Hepatocyte (in vitro differentiated cells): ENCODE data around the gene ARHGDIG. TPM values are rescaled to one million over a fixed set of nuclear protein-coding genes. Genes with fewer than 3 reads are reported as not detected.

Experiments used
- DNase-seq: peaks from one replicate; pipeline ENCODE4 v3.0.0-alpha.2; 2016; ENCODE audit warnings: low spot score
- H2AFZ ChIP-seq: fragments of 200-600 bp; sonication (generic); 2 replicates; pipeline ENCODE4 v1.6.0; 2016; ENCODE audit warnings: antibody characterized with exemption, mild to moderate bottlenecking
- H3K27ac ChIP-seq: fragments of 200-600 bp; sonication (generic); 2 replicates; pipeline ENCODE4 v1.5.1; 2016; ENCODE audit warnings: mild to moderate bottlenecking
- H3K27me3 ChIP-seq: fragments of 200-600 bp; sonication (generic); 2 replicates; pipeline ENCODE4 v1.6.1; 2016
- H3K36me3 ChIP-seq: fragments of 200-600 bp; sonication (generic); replicated peaks from 2 replicates; pipeline ENCODE4 v1.5.1; 2016; ENCODE audit warnings: low read depth; ENCODE audit not compliant: insufficient read depth
- H3K4me1 ChIP-seq: fragments of 200-600 bp; sonication (generic); 2 replicates; pipeline ENCODE4 v1.5.1; 2016; ENCODE audit warnings: mild to moderate bottlenecking, moderate library complexity; ENCODE audit not compliant: insufficient read depth
- H3K4me2 ChIP-seq: fragments of 200-600 bp; sonication (generic); 2 replicates; pipeline ENCODE4 v1.6.0; 2016
- H3K4me3 ChIP-seq: fragments of 200-600 bp; sonication (generic); 2 replicates; pipeline ENCODE4 v1.5.1; 2016; ENCODE audit warnings: mild to moderate bottlenecking
- H3K79me2 ChIP-seq: fragments of 200-600 bp; sonication (generic); 2 replicates; pipeline ENCODE4 v1.6.0; 2017; ENCODE audit warnings: mild to moderate bottlenecking
- H3K9me2 ChIP-seq: fragments of 200-600 bp; sonication (generic); replicated peaks from 2 replicates; pipeline ENCODE4 v1.6.0; 2017; ENCODE audit warnings: mild to moderate bottlenecking; ENCODE audit not compliant: insufficient read depth
- H3K9me3 ChIP-seq: fragments of 200-600 bp; sonication (generic); 2 replicates; pipeline ENCODE4 v1.5.1; 2016; ENCODE audit warnings: low read depth, mild to moderate bottlenecking
- H4K20me1 ChIP-seq: fragments of 200-600 bp; sonication (generic); 2 replicates; pipeline ENCODE4 v1.6.0; 2016; ENCODE audit warnings: mild to moderate bottlenecking; ENCODE audit not compliant: insufficient read depth, poor library complexity, severe bottlenecking
- EZH2 ChIP-seq: fragments of 200-600 bp; sonication (generic); IDR thresholded peaks from 2 replicates; pipeline ENCODE4 v1.6.1; 2016; ENCODE audit warnings: antibody characterized with exemption, mild to moderate bottlenecking, borderline replicate concordance
- EZH2phosphoT487 ChIP-seq: fragments of 200-600 bp; sonication (generic); IDR thresholded peaks from one replicate; pipeline ENCODE4 v1.6.1; 2018; ENCODE audit warnings: antibody characterized with exemption, mild to moderate bottlenecking, low read depth, moderate library complexity; ENCODE audit not compliant: unreplicated experiment, severe bottlenecking
- WGBS: methylation state at CpG from one replicate; pipeline ENCODE4 v1.1.6; 2016; ENCODE audit warnings: low lambda C conversion rate; ENCODE audit errors: missing lambda C conversion rate; 5-methylcytosine and 5-hydroxymethylcytosine counted together
- polyA plus RNA-seq: library from polyadenylated mRNA; unstranded; fragments of >200 nt; fragmentation: Nextera tagmentation; extraction: Ambion mirVana; gene quantifications from 2 replicates; pipeline ENCODE4 v1.2.1, GENCODE V29; 2016
- total RNA-seq: library from RNA; depleted of rRNA; stranded (reverse); fragments of >200 nt; gene quantifications from 2 replicates; pipeline ENCODE4 v1.2.3, GENCODE V29; 2014
- TF ChIP-seq, protein P1 (sequence below): fragments of 200-600 bp; sonication (generic); IDR thresholded peaks from 2 replicates; pipeline ENCODE4 v1.5.1; 2016; ENCODE audit warnings: antibody characterized with exemption, mild to moderate bottlenecking; ENCODE audit not compliant: poor library complexity

ARHGDIG gene
- total and polyA plus RNA-seq, 2 experiments from 2014 or later: 1.1 TPM; not detected in 1

DNA sequence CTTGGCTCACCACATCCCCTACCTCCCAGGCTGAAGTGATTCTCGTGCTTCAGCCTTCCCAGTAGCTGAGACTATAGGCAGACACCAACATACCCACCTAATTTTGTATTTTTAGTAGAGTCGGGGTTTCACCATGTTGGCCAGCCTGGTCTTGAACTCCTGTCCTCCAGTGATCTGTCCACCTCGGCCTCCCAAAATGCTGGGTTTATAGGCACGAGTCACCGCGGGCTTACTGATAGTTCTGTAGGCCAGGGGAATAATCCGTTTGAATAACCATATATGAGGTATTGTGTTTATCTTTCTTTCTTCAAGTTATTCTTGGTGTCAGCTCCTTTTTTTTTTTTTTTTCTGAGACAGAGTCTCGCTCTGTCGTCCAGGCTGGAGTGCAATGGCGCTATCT lies 38.1 kb upstream of the ARHGDIG start:
- Histone ChIP-seq H2AFZ (no peak overlapping the region), H3K36me3 (no peaks in the 10 kb centered on the region), H3K9me3 (no peaks in the 10 kb centered on the region), H3K4me1 (no peaks in the 10 kb centered on the region), H4K20me1 (peaks cover 4% of the 10 kb centered on the region), H3K27me3 (no peaks in the 10 kb centered on the region), H3K79me2 (peaks cover 86% of the 10 kb centered on the region), H3K4me2 (no peak overlapping the region), H3K27ac (no peak overlapping the region), H3K4me3 (no peak overlapping the region), H3K9me2 (no peaks in the 10 kb centered on the region)
- WGBS: 89% methylated on average over 10 of the region's 10 CpGs
- no peak for DNase-seq
- TF ChIP-seq EZH2phosphoT487: no peak
- TF ChIP-seq, protein P1, sequence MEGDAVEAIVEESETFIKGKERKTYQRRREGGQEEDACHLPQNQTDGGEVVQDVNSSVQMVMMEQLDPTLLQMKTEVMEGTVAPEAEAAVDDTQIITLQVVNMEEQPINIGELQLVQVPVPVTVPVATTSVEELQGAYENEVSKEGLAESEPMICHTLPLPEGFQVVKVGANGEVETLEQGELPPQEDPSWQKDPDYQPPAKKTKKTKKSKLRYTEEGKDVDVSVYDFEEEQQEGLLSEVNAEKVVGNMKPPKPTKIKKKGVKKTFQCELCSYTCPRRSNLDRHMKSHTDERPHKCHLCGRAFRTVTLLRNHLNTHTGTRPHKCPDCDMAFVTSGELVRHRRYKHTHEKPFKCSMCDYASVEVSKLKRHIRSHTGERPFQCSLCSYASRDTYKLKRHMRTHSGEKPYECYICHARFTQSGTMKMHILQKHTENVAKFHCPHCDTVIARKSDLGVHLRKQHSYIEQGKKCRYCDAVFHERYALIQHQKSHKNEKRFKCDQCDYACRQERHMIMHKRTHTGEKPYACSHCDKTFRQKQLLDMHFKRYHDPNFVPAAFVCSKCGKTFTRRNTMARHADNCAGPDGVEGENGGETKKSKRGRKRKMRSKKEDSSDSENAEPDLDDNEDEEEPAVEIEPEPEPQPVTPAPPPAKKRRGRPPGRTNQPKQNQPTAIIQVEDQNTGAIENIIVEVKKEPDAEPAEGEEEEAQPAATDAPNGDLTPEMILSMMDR: no peak
- no peak for TF ChIP-seq EZH2

DNA sequence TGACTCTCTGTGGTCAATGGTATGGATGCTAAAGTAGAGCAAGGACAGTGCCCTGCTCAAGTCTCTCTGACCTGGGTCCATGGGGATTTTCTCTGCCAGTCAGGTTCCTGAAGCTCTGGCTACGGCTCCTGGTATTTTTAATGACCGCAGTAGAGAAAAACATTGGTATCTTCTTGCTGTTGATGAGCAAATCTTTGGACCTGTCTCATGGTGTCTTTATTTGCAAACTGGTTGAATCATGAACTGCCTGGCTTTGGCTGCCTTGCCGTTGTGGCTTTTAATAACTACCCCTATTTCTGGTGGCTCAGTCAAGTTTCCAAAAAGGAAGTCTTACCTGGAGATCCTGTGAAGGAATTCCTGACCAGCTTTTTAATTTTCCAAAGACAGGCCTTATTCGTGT lies 37.0 kb upstream of the ARHGDIG start:
- Histone ChIP-seq H3K4me3 (no peak overlapping the region), H3K4me2 (no peak overlapping the region), H2AFZ (no peak overlapping the region), H3K9me3 (no peaks in the 10 kb centered on the region), H3K27ac (no peak overlapping the region), H3K27me3 (no peaks in the 10 kb centered on the region), H3K4me1 (no peaks in the 10 kb centered on the region), H4K20me1 (peaks cover 4% of the 10 kb centered on the region), H3K9me2 (no peaks in the 10 kb centered on the region), H3K36me3 (no peaks in the 10 kb centered on the region), H3K79me2 (peaks cover 80% of the 10 kb centered on the region)
- no peak for DNase-seq
- no peak for TF ChIP-seq EZH2
- TF ChIP-seq, protein P1: no peak
- no peak for TF ChIP-seq EZH2phosphoT487
- 85% methylated on average over 4 of the region's 4 CpGs for WGBS

DNA sequence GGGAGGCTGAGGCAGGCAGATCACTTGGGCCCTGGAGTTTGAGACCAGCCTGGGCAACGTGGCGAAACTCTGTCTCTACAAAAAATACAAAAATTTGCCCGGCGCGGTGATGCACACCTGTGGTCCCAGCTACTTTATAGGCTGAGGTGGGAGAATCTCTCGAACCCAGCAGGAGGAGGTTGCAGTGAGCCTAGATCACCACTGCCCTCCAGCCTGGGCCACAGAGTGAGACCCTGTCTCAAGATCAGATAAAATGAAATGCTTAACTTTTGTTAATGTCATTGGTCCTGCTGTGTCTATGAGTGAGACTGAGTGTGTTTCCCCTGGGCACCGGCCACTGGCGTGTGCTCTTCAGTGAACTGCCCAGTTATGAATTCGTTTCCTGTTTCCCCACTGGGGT lies 35.3 kb upstream of the ARHGDIG start:
- no peak for DNase-seq
- no peaks in the 10 kb centered on the region for H3K27me3 ChIP-seq
- H3K4me3 ChIP-seq: no peak overlapping the region
- TF ChIP-seq EZH2phosphoT487 (no peak), EZH2 (no peak)
- TF ChIP-seq, protein P1: no peak
- H3K4me2 ChIP-seq: no peak overlapping the region
- H3K4me1 ChIP-seq: peaks cover 4% of the 10 kb centered on the region
- peaks cover 4% of the 10 kb centered on the region for H4K20me1 ChIP-seq
- peaks cover 73% of the 10 kb centered on the region for H3K79me2 ChIP-seq
- H3K27ac ChIP-seq: no peak overlapping the region
- H2AFZ ChIP-seq: no peak overlapping the region
- WGBS: 96% methylated on average over 9 of the region's 9 CpGs
- H3K36me3 ChIP-seq: no peaks in the 10 kb centered on the region
- H3K9me2 ChIP-seq: no peaks in the 10 kb centered on the region
- no peaks in the 10 kb centered on the region for H3K9me3 ChIP-seq

DNA sequence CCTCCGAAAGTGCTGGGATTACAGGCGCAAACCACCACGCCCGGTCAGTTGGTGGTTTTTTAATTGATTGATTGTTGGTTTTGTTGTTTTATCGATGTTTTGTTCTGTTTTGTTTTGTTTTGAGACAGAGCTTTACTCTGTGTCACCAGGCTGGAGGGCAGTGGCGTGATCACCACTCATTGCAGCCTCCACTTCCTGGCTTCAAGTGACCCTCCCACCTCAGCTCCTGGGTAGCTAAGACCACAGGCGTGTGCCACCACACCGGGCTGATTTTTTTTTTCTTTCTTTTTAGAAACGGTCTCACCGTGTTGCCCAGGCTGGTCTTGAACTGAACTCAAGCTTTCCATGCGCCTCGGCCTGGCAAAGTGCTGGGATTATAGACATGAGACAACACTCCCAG lies 33.4 kb upstream of the ARHGDIG start:
- Histone ChIP-seq H3K9me3 (no peaks in the 10 kb centered on the region), H4K20me1 (no peaks in the 10 kb centered on the region), H3K9me2 (no peaks in the 10 kb centered on the region), H3K27ac (no peak overlapping the region), H3K4me2 (no peak overlapping the region), H3K4me1 (peaks cover 13% of the 10 kb centered on the region), H2AFZ (no peak overlapping the region), H3K27me3 (no peaks in the 10 kb centered on the region), H3K4me3 (no peak overlapping the region), H3K36me3 (no peaks in the 10 kb centered on the region), H3K79me2 (peaks cover 59% of the 10 kb centered on the region)
- WGBS: over 99% methylated on average over 12 of the region's 12 CpGs
- TF ChIP-seq EZH2: no peak
- TF ChIP-seq, protein P1: no peak
- TF ChIP-seq EZH2phosphoT487: no peak
- no peak for DNase-seq
